CD4-positive, alpha-beta T cell treated with Interleukin-15 for 1 hour (primary cell): ENCODE results near the gene CPT2.

Source experiments
- DNase-seq: peaks from one replicate; pipeline ENCODE4 v3.0.0-alpha.2; 2020

CPT2 gene

DNA sequence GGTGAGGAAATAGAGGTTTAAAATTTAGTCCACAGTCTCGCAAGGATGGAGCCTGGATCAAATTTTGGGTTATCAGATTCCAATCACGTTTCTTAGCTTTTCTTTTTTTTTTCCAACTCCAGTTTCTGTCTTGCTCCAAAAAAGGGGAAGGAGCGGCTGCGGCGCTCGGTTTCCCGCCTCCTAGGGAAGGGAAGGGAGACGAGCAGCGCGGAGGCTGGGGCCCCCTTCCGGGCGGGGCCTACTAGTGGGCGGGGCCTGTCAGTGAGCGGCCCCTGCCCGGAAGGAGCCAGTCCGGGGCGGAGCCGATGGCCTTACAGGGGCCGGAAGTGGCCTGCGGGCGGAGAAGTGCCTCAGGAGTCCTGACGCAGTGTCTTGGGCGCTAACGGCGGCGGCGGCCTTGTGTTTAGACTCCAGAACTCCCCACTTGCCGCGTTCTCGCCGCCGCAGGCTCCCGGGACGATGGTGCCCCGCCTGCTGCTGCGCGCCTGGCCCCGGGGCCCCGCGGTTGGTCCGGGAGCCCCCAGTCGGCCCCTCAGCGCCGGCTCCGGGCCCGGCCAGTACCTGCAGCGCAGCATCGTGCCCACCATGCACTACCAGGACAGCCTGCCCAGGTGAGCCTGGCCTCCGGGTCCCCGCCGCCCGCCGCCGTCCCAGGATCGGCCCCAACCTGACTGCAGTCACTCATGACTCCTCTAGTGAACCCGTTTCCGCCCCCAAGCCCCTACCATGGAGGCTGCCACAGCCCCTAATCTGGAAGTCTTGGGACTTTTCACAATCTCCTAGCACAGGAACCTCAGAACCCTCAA, at the start of gene CPT2:
Gene CPT2 (plus strand): TSS at position 340 of the 806 bp plus-strand sequence. CDS start 120 bp downstream, at position 460.
- peak; percentile 93 for DNase-seq

GRCh38 chr1:53147174-53147573, 49.5 kb upstream of the CPT2 start:
- DNase-seq = no peak

DNA sequence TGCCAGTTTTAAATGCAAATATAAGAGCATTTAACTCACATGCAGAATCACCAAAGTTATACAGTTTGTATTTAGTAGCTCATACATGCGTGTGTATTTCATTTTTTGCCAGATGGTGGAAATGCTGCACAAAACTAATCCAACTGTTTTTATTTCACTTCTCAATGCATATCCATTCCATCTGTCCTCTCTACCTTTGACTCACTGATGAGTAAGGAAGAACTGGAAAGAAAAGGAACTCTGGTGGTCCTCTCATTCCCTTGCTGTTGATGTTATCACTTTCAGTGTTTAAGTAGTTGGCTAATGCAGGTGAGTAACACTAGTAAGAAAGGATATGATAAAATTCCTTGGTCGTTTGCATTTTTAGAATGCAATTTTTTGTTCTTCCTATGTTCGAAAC, 48.5 kb upstream of the CPT2 start:
- DNase-seq = no peak

GRCh38 chr1:53153752-53154151, 42.9 kb upstream of the CPT2 start:
- DNase-seq = no peak

DNA sequence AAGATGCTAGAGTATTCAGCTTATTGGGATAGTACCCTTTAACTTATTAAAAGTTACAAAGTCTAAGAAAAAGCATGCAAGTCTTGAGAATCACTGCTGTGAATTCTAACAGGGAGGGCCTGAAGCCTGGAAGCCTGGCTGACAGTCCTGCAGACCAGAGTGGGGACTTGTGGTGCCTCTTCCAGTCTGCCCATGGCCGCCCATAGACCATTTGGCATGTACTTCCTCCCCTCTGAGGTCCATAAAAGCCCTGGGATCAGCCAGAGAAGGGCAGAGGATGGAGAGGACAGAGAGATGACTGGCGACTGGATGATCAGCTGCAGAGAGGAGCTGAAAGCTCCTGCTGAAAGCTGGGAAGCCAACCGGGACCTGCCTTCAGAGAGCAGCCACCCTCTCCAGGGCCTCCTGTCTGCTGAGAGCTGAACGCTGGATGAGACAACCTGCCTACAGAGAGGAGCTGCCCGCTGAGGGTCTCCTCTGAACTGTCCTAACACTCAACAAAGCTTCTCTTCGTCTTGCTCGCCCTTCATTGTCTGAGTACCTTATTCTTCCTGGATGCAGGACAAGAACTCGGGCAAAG, 41.7 kb upstream of the CPT2 start:
- DNase-seq = no peak

DNA sequence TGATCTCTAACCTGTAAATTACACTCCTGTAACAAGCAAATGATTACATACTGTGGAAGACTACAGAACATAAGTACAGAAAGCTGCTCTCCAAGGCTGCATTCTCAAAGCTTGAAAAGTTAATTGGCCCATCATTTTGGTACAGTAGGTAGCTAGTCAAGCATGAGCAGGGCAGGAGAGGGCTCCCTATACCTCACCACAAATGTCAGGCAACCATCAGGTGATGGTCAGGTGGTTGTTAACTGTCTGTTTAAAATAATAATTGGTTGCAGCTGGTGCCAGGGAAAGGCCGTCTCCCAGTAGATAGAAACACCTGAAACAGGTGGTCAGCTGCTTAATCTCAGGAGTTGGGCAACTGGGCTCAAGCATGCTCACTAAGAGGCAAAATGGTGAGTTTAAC, 41.1 kb upstream of the CPT2 start:
- DNase-seq = no peak

DNA sequence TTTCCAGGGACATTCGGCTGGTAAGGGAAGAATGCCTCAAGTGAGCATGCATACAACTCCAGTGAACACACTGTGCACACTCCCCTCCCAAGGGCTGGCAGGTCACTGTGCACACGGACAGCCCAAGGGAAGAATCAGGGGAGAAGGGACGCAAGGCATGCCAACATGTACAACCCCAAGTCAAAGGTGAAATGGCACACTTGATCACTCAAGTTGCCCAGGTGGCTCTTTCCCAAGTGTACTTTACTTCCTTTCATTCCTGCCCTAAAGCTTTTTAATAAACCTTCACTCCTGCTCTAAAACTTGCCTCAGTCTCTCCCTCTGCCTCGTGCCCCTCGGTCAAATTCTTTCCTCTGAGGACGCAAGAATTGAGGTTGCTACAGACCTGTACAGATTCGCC, 40.7 kb upstream of the CPT2 start:
- DNase-seq = no peak

DNA sequence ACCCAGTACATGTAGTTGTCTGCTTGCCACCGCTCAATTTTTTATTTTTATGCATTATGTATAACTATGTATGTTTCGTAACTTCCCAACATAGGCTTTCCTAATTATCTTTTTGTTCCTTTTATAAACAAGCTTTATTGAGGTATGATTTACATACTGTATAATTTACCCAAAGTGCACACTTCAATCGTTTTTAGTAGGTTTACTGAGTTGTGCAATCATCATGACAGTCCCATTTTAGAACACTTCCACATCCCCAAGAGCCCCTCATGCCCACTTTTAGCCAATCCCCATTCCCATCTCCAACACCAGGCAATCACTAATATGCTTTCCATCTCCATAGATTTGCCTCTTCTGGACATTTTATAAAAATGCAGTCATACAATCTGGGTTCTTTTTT, 39.8 kb upstream of the CPT2 start:
- DNase-seq = no peak

DNA sequence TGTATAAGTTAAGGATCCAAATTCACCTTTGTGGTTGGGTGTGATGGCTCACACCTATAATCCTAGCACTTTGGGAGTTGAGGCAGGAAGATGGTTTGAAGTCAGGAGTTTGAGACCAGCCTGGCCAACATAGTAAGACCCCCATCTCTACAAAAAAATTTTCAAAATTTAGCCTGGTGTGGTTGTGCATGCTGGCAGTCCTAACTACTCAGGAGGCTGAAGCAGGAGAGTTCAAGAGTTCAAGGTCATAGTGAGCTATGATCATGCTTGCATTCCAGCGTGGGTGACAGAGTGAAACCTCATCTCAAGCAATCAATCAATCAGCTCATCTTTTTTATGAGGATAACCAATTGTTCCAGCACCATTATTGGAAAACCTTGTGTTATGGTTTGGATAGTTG, 37.7 kb upstream of the CPT2 start:
- no peak for DNase-seq

- DNase-seq = no peak
Measured at GRCh38 chr1:53160924-53161378, 35.7 kb upstream of the CPT2 start.

- no peak for DNase-seq
Measured at GRCh38 chr1:53162621-53163020, 34.0 kb upstream of the CPT2 start.

- DNase-seq = no peak
Measured at GRCh38 chr1:53163291-53163768, 33.3 kb upstream of the CPT2 start.

GRCh38 chr1:53165408-53165961, 31.1 kb upstream of the CPT2 start:
- no peak for DNase-seq

DNA sequence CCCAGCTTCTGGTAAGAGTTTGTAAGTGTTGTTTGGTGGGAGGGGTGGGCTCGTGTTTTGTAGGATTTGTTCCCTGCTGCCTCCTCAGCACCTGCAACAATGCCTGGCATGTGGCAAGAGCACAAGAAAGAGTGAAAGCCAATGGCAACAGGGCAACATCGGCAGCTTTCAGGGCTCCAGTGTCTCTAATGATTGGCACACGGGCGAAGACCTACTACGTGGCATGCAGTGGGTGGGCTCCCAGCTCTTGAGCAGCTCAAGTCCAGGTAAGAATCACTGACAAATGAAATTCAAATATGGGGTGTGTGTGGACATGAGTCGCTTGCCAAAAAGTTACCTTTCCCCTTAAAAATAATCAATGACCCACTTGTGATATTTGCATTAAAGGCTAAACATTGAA, 30.3 kb upstream of the CPT2 start:
- DNase-seq = no peak

- no peak for DNase-seq
Measured at GRCh38 chr1:53166912-53167311, 29.7 kb upstream of the CPT2 start.

DNA sequence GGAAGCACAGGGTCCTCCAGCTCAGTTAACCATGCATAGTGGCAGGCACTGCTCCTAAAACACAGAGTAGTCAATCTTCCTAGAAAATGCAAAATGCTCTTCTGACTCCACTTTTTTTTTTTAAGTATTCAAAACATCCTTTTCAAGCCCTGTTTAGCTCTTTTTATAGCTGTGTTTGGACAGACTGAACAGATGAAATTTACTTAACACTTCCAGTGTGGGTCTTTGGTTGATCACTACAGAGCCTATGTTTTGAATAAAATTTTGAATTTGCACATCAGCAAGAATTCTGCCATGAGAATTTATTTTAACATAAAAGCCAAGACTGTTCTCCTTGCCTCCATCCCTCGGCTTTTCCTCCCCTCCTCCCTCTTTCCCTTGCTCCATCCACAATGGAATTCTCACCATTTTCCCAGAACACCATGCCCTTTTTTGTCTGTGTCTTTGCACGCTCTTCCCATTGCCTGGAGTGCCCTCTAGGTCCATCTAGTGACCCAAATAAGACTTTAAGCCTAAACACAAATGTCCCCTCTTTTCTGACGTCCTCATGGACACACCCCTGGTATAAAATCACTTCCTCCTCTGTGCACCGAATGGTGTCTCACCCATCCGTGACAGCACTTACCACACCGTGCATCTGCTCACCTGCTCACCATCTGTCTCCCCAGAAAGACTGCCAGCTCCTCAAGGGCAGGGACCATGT, 24.0 kb upstream of the CPT2 start:
- DNase-seq = peak; percentile 44

DNA sequence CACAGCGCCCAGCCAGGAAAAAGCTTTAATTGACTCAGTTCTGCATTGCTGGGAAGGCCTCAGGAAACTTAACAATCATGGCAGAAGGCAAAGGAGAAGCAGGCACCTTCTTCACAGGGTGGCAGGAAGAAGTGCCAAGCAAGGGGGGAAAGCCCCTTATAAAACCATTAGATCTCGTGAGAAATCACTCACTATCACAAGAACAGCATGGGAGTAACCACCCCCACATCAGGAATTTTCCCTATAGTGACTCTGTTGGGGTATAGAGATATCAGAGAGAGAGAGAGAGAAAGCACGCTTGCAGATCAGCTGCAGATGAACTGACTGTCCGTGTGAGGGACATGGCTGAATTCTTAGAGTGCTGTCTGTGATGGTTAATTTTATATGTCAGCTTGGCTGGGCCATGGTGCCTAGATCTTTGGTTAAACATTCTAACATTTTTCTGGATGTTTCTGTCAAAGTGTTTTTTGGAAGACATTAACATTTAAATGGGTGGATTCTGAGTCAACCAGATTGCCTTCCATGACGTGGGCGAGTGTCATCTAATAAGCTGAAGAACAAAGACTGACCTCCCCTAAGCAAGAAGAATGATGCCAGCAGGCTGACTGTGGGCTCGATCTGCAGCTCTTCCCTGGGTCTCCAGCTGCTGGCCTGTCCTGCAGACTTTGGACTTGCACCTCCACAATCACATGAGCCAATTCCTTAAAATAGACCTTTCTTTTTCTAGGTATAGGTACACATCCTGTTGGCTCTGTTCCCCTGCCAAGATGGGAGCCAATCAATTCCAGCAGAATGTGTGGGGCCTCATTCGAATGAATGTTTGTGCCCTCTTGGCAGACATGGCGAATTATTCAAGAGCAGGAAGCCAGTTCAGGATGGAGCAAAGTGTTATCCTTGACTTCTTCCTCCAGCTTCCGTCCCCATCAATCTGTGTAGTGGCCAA, 21.4 kb upstream of the CPT2 start:
- no peak for DNase-seq

DNA sequence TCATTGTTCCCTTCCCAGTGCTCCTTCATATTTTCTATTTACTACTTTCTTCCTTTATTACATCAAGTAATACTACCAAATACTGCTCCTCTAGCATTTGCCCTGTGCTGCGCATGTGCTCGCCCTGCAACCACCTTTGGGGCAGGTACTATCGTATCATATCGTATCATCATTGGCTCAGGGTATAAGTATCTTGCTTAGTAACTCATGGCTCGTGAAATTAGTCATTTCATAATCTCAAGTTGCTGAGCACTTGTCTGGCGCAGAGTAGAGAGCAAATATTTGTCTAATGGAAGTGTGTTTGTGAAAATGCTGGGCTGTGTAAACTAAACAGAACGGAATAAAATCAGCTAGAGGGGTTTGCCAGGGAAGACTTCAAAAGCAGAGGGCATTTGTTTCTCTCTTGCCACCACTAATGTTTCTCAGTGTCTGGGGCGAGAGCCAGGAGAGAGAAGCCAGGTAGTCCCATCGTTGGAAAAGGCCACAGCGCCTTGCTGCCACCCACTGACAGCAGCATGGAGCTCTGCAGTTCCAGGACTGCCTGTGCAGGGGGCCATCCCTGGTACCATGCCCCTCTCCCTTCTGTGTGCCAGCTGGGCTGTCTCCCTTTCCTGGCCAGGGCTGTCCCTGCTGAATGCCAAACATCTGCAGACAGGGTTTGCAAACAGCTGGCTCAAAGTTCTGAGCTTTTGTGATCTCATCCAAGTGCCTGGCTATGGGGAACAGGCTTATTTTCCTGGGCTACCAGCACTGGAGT, 20.0 kb upstream of the CPT2 start:
- DNase-seq = no peak

DNA sequence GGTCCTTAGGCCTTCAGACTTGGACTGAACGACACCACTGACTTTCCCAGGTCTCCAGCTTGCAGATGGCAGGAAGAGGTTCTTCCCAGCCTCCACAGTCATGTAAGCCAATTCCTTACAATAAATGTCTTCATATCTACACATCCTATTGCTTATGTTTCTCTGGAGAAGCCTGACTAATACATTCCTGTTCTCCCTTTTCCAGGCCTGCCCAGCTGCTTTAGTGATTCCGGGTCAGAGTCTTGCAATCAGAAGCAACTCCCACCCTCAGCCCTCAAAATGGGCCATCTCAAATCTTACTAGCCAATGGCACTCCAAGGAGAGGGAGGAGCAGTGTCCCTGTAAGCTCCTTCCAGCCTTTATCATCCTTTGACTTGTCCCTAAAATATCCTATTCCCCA, 16.4 kb upstream of the CPT2 start:
- no peak for DNase-seq

DNA sequence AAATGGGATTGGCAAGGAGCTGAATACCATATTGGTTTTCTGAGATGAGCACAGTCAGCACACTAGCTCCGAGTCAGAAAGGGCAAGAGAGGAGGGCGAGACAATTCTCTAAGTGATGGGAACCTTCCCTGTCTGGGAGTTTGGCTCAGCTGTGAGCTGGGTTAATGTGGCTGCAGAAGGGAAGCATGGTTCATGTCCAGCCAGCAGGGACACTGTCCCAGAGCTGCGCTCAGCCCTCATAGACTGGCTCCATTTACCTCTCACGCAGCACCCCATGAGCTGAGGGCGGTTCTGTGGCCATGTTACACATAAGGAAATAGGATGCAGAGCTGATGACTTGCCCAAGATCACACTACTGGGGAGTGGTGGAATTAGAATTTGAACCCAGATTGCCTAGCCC, 15.7 kb upstream of the CPT2 start:
- DNase-seq = no peak

- peak; percentile 75 for DNase-seq
Measured at GRCh38 chr1:53182111-53182593, 14.5 kb upstream of the CPT2 start.

- DNase-seq = no peak
Measured at GRCh38 chr1:53182716-53183094, 13.9 kb upstream of the CPT2 start.
